H1 (cell line): Measurements from ENCODE around the gene PI4K2A.

Experiments used
- ATF3 ChIP-seq: IDR thresholded peaks from 2 replicates; pipeline ENCODE4 v1.6.1; 2011; ENCODE audit warnings: low read depth, mild to moderate bottlenecking, low read length; ENCODE audit not compliant: insufficient read depth
- HDAC2 ChIP-seq, 2 experiments: fragments of 300-600 bp in 1 of 2; sonication (generic) in 1 of 2; IDR thresholded peaks; 2 replicates each; pipeline ENCODE4 v1.6.1; 2011 to 2012; ENCODE audit warnings: low read depth in 2 of 2, low read length in 2 of 2, mild to moderate bottlenecking in 2 of 2, moderate library complexity in 2 of 2, borderline replicate concordance in 1 of 2, inconsistent platforms in 1 of 2
- JUND ChIP-seq: IDR thresholded peaks from 2 replicates; pipeline ENCODE4 v1.6.1; 2011; ENCODE audit warnings: mild to moderate bottlenecking, improper control_type of control experiment, low read length
- POLR2A ChIP-seq, 2 experiments: IDR thresholded peaks; 1 replicate in 1 of 2; 2 replicates in 1 of 2; pipeline ENCODE4 v1.6.1; 2011; ENCODE audit warnings: low read depth in 2 of 2, low read length in 2 of 2, mild to moderate bottlenecking in 2 of 2; ENCODE audit errors: control extremely low read depth in 1 of 2
- RFX5 ChIP-seq: IDR thresholded peaks from 2 replicates; pipeline ENCODE4 v1.6.1; 2011; ENCODE audit warnings: low read depth, low read length, improper control_type of control experiment, borderline replicate concordance
- RXRA ChIP-seq: IDR thresholded peaks from 2 replicates; pipeline ENCODE4 v1.6.1; 2011; ENCODE audit warnings: low read depth, mild to moderate bottlenecking, low read length, moderate library complexity; ENCODE audit not compliant: insufficient read depth
- SP2 ChIP-seq: IDR thresholded peaks from 2 replicates; pipeline ENCODE4 v1.6.1; 2012; ENCODE audit warnings: mild to moderate bottlenecking, low read length, inconsistent platforms

GRCh38 chr10:97596101-97597082 lies 44.1 kb upstream of the PI4K2A start:
- TF ChIP-seq JUND = no peak
- TF ChIP-seq SP2 = no peak
- TF ChIP-seq RFX5 = no peak
- no peak for TF ChIP-seq ATF3
- no peak for TF ChIP-seq POLR2A (IDR thresholded peaks at IDR 0.05; ENCODE audit: control extremely low read depth in 1 of 2, low read depth in 2 of 2, low read length in 2 of 2)
- no peak for TF ChIP-seq HDAC2 (IDR thresholded peaks at IDR 0.05; ENCODE audit: borderline replicate concordance in 1 of 2, low read depth in 2 of 2, low read length in 2 of 2)
- TF ChIP-seq RXRA = no peak
